ENCODE results near the gene DAGLA. TPM values are rescaled to one million over a fixed set of nuclear protein-coding genes. Genes with fewer than 3 reads are reported as not detected.

DAGLA gene
- total and polyA plus RNA-seq, 2 of the 13 experiments (the other 11 are each of a cell fraction or from before 2014, with no cell fraction given), result 2.6 to 3.9 TPM

DNA sequence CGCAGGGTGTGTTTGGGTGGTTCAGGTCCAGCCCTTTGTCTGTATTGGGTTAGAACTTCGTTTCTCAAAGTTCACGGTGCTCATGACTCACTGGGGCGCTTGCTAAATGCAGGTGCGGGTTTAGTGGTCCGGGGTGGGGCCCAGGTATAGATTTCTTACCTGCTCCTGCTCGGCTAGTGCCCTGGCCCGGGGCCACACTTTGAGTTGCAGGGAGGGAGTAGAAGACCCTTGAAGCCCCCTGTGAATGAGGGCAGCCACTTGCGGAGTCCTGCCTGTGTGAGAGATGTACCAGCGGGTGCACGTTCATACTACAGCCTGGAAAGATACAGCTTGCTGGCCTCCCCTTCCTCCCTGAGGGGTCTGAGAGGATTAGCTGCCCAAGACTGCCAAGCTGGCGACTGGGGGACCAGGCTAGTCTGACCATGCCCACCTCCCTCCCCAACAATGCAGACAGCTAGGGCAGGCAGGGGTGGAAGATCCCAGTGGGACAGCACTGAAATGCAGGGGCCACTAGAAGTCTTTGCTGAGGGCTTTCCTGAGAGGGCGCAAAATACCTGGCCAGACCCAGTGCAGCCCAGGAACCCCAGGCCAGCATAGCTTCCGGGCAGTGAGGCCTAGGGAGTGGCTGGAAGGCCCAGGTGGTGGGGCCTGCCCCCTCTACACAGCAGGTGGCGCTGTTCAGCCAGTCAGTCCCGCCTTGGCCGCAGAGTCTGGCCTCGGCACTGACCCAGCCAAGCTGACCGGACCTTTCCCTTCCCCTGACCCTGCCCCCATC is 67.2 kb downstream of the DAGLA start (continued):
- TF ChIP-seq, protein P1, sequence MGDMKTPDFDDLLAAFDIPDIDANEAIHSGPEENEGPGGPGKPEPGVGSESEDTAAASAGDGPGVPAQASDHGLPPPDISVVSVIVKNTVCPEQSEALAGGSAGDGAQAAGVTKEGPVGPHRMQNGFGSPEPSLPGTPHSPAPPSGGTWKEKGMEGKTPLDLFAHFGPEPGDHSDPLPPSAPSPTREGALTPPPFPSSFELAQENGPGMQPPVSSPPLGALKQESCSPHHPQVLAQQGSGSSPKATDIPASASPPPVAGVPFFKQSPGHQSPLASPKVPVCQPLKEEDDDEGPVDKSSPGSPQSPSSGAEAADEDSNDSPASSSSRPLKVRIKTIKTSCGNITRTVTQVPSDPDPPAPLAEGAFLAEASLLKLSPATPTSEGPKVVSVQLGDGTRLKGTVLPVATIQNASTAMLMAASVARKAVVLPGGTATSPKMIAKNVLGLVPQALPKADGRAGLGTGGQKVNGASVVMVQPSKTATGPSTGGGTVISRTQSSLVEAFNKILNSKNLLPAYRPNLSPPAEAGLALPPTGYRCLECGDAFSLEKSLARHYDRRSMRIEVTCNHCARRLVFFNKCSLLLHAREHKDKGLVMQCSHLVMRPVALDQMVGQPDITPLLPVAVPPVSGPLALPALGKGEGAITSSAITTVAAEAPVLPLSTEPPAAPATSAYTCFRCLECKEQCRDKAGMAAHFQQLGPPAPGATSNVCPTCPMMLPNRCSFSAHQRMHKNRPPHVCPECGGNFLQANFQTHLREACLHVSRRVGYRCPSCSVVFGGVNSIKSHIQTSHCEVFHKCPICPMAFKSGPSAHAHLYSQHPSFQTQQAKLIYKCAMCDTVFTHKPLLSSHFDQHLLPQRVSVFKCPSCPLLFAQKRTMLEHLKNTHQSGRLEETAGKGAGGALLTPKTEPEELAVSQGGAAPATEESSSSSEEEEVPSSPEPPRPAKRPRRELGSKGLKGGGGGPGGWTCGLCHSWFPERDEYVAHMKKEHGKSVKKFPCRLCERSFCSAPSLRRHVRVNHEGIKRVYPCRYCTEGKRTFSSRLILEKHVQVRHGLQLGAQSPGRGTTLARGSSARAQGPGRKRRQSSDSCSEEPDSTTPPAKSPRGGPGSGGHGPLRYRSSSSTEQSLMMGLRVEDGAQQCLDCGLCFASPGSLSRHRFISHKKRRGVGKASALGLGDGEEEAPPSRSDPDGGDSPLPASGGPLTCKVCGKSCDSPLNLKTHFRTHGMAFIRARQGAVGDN (CRISPR knock-in tag; IDR thresholded peaks at IDR 0.05), result peak; percentile 92
- no peak; the same call in 1 of the 2 replicates for TF ChIP-seq TBX2 (CRISPR knock-in tag; IDR thresholded peaks at IDR 0.05; ENCODE audit: borderline replicate concordance)
- TF ChIP-seq NR2F6 (IDR thresholded peaks at IDR 0.05), result no peak
- peak; percentile 81 for TF ChIP-seq NR2F6 (CRISPR knock-in tag; IDR thresholded peaks at IDR 0.05)
- TF ChIP-seq DMAP1 (CRISPR knock-in tag; IDR thresholded peaks at IDR 0.05), result peak; percentile 56; the same call in 1 of the 2 replicates
- TF ChIP-seq RXRA (CRISPR knock-in tag; IDR thresholded peaks at IDR 0.05), result 0 out of 2 replicates have a peak, but pooled peaks have one; percentile 31
- no peak for TF ChIP-seq ZNF136 (CRISPR knock-in tag; IDR thresholded peaks at IDR 0.05; ENCODE audit: low read depth)
- TF ChIP-seq MED1 (CRISPR knock-in tag; IDR thresholded peaks at IDR 0.05), result peak; percentile 39; the same call in 1 of the 2 replicates
- no peak for TF ChIP-seq KLF6 (CRISPR knock-in tag; IDR thresholded peaks at IDR 0.05)
- peak; percentile 53; the same call in 1 of the 2 replicates for TF ChIP-seq ERF (CRISPR knock-in tag; IDR thresholded peaks at IDR 0.05)
- TF ChIP-seq, protein P2, sequence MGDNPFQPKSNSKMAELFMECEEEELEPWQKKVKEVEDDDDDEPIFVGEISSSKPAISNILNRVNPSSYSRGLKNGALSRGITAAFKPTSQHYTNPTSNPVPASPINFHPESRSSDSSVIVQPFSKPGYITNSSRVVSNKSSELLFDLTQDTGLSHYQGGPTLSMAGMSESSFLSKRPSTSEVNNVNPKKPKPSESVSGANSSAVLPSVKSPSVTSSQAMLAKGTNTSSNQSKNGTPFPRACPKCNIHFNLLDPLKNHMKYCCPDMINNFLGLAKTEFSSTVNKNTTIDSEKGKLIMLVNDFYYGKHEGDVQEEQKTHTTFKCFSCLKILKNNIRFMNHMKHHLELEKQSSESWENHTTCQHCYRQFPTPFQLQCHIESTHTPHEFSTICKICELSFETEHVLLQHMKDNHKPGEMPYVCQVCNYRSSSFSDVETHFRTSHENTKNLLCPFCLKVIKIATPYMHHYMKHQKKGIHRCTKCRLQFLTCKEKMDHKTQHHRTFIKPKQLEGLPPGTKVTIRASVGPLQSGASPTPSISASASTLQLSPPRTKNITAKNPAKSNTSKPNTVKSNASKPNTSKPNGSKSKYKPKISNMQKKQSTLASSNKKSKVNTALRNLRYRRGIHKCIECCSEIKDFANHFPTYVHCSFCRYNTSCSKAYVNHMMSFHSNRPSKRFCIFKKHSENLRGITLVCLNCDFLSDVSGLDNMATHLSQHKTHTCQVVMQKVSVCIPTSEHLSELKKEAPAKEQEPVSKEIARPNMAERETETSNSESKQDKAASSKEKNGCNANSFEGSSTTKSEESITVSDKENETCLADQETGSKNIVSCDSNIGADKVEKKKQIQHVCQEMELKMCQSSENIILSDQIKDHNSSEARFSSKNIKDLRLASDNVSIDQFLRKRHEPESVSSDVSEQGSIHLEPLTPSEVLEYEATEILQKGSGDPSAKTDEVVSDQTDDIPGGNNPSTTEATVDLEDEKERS (CRISPR knock-in tag; IDR thresholded peaks at IDR 0.05), result peak; percentile 29; the same call in 1 of the 2 replicates
- TF ChIP-seq HNF4A (CRISPR knock-in tag; IDR thresholded peaks at IDR 0.05), result 0 out of 2 replicates have a peak, but pooled peaks have one; percentile 33
- TF ChIP-seq GATAD1 (CRISPR knock-in tag; IDR thresholded peaks at IDR 0.05), result peak; percentile 66; the same call in 1 of the 2 replicates
- TF ChIP-seq, protein P3, sequence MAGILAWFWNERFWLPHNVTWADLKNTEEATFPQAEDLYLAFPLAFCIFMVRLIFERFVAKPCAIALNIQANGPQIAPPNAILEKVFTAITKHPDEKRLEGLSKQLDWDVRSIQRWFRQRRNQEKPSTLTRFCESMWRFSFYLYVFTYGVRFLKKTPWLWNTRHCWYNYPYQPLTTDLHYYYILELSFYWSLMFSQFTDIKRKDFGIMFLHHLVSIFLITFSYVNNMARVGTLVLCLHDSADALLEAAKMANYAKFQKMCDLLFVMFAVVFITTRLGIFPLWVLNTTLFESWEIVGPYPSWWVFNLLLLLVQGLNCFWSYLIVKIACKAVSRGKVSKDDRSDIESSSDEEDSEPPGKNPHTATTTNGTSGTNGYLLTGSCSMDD (CRISPR knock-in tag; IDR thresholded peaks at IDR 0.05), result no peak
- TF ChIP-seq, protein P4, sequence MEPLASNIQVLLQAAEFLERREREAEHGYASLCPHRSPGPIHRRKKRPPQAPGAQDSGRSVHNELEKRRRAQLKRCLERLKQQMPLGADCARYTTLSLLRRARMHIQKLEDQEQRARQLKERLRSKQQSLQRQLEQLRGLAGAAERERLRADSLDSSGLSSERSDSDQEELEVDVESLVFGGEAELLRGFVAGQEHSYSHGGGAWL (CRISPR knock-in tag; IDR thresholded peaks at IDR 0.05), result 0 out of 2 replicates have a peak, but pooled peaks have one; percentile 19
- peak; percentile 42; the same call in 1 of the 2 replicates for TF ChIP-seq ZNF772 (CRISPR knock-in tag; IDR thresholded peaks at IDR 0.05)
- TF ChIP-seq, protein P5, sequence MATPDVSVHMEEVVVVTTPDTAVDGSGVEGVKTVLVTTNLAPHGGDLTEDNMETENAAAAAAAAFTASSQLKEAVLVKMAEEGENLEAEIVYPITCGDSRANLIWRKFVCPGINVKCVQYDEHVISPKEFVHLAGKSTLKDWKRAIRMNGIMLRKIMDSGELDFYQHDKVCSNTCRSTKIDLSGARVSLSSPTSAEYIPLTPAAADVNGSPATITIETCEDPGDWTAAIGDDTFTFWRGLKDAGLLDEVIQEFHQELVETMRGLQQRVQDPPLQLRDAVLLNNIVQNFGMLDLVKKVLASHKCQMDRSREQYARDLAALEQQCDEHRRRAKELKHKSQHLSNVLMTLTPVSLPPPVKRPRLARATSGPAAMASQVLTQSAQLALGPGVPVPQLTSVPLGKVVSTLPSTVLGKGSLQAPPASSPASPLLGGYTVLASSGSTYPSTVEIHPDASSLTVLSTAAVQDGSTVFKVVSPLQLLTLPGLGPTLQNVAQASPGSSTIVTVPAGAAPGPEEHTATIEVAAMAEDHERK (CRISPR knock-in tag; IDR thresholded peaks at IDR 0.05; ENCODE audit: low read depth), result no peak
- TF ChIP-seq ZNF20 (CRISPR knock-in tag; IDR thresholded peaks at IDR 0.05), result no peak
- peak; percentile 33; the same call in 1 of the 2 replicates for TF ChIP-seq SP5 (CRISPR knock-in tag; IDR thresholded peaks at IDR 0.05; ENCODE audit: borderline replicate concordance, low read depth)
- TF ChIP-seq ZNF101 (CRISPR knock-in tag; IDR thresholded peaks at IDR 0.05; ENCODE audit: borderline replicate concordance, low read depth), result no peak
